H1 (cell line): ENCODE data around the gene PPP2R2B. TPM values are rescaled to one million over a fixed set of nuclear protein-coding genes. Genes with fewer than 3 reads are reported as not detected.

Source experiments
- CTCF ChIA-PET: fragments of 300-600 bp; sonication (Branson Sonifier 250); formaldehyde crosslinking; loops from one replicate; lab custom pipeline; 2021; ENCODE audit not compliant: partially characterized antibody; lab: Charles Lee
- POLR2A ChIA-PET: fragments of 300-600 bp; sonication (Branson Sonifier 250); formaldehyde crosslinking; loops from one replicate; lab custom pipeline; 2021; ENCODE audit warnings: inconsistent platforms; ENCODE audit not compliant: partially characterized antibody; lab: Charles Lee
- DNase-seq, 2 experiments: peaks; one replicate each; pipeline versions ENCODE4 v3.0.0 to v3.0.0-alpha.2; 2010 to 2022; ENCODE audit warnings: low spot score in 2 of 2, low read depth in 1 of 2, mixed read lengths in 1 of 2
- FAIRE-seq: peaks from 2 replicates; lab custom pipeline; 2011; peaks lifted over from hg19 to GRCh38; lab: Jason Lieb, UNC
- H2AFZ ChIP-seq: 2 replicates; pipeline ENCODE4 v1.8.1; 2012; ENCODE audit warnings: low read length, inconsistent platforms
- H2AK5ac ChIP-seq: 2 replicates; pipeline ENCODE4 v1.6.1; 2013; ENCODE audit warnings: low read depth, low read length
- H2BK120ac ChIP-seq: replicated peaks from 2 replicates; pipeline ENCODE3; 2013; ENCODE audit warnings: low read depth, low read length, inconsistent platforms
- H2BK12ac ChIP-seq: 2 replicates; pipeline ENCODE4 v1.6.1; 2013; ENCODE audit warnings: low read depth, low read length
- H2BK15ac ChIP-seq: 2 replicates; pipeline ENCODE4 v1.6.1; 2013; ENCODE audit warnings: low read length
- H2BK20ac ChIP-seq: 2 replicates; pipeline ENCODE4 v1.6.1; 2013; ENCODE audit warnings: low read length
- H2BK5ac ChIP-seq: 2 replicates; pipeline ENCODE4 v1.6.1; 2013; ENCODE audit warnings: low read depth, low read length
- H3K14ac ChIP-seq: 2 replicates; pipeline ENCODE4 v1.6.1; 2013; ENCODE audit warnings: inconsistent platforms; ENCODE audit not compliant: insufficient read length
- H3K18ac ChIP-seq: 2 replicates; pipeline ENCODE4 v1.6.1; 2013; ENCODE audit warnings: low read length; ENCODE audit errors: extremely low read depth
- H3K23ac ChIP-seq: 2 replicates; pipeline ENCODE4 v1.6.1; 2013; ENCODE audit warnings: inconsistent platforms; ENCODE audit not compliant: insufficient read length
- H3K23me2 ChIP-seq: 2 replicates; pipeline ENCODE4 v1.6.1; 2013; ENCODE audit warnings: low read depth, low read length
- H3K27ac ChIP-seq: 2 replicates; pipeline ENCODE4 v1.6.1; 2011; ENCODE audit warnings: low read depth, low read length, inconsistent platforms
- H3K27me3 ChIP-seq, 4 experiments: replicated peaks in 1 of 4; 1 replicate in 1 of 4; 2 replicates in 3 of 4; pipeline versions ENCODE4 v1.6.1 to v1.8.1; 2011 to 2013; ENCODE audit warnings: low read length in 3 of 4, mild to moderate bottlenecking in 3 of 4, inconsistent platforms in 2 of 4, mixed read lengths in 2 of 4, moderate library complexity in 1 of 4; ENCODE audit not compliant: control insufficient read depth in 3 of 4, insufficient read depth in 3 of 4; ENCODE audit errors: extremely low read depth in 1 of 4
- H3K36me3 ChIP-seq, 4 experiments: 2 replicates each; pipeline versions ENCODE4 v1.6.1 to v1.8.1; 2011 to 2013; ENCODE audit warnings: mild to moderate bottlenecking in 4 of 4, low read length in 3 of 4, moderate library complexity in 2 of 4, control low read depth in 1 of 4, inconsistent platforms in 1 of 4; ENCODE audit not compliant: insufficient read depth in 4 of 4, control insufficient read depth in 2 of 4
- H3K4ac ChIP-seq: replicated peaks from 2 replicates; pipeline ENCODE3; 2013; ENCODE audit warnings: low read length, low read depth, mixed read lengths, inconsistent platforms; ENCODE audit not compliant: insufficient read length
- H3K4me1 ChIP-seq, 4 experiments: replicated peaks in 1 of 4; 1 replicate in 1 of 4; 2 replicates in 3 of 4; pipeline versions ENCODE4 v1.6.1 to v1.8.1; 2011 to 2013; ENCODE audit warnings: low read length in 3 of 4, inconsistent platforms in 2 of 4, mixed read lengths in 1 of 4; ENCODE audit not compliant: insufficient read depth in 4 of 4, control insufficient read depth in 3 of 4
- H3K4me2 ChIP-seq, 2 experiments: 2 replicates each; pipeline versions ENCODE4 v1.6.1 to v1.8.1; 2011 to 2013; ENCODE audit warnings: low read depth in 2 of 2, low read length in 2 of 2, control low read depth in 1 of 2, inconsistent platforms in 1 of 2, mild to moderate bottlenecking in 1 of 2; ENCODE audit not compliant: insufficient read depth in 1 of 2
- H3K4me3 ChIP-seq, 4 experiments: fragments of 200-600, 300-600 bp in 1 of 4; sonication (generic), shearing (Covaris generic), sonication (Bioruptor Twin) in 1 of 4; 2 replicates each; pipeline versions ENCODE4 v1.5.1 to v1.8.1; 2011 to 2016; ENCODE audit warnings: low read length in 4 of 4, low read depth in 3 of 4, control low read depth in 2 of 4, inconsistent platforms in 2 of 4, mild to moderate bottlenecking in 2 of 4, mixed read lengths in 1 of 4, moderate library complexity in 1 of 4; ENCODE audit not compliant: insufficient read depth in 2 of 4; ENCODE audit errors: extremely low read depth in 1 of 4
- H3K56ac ChIP-seq: replicated peaks from 2 replicates; pipeline ENCODE3; 2013; ENCODE audit warnings: low read depth, mild to moderate bottlenecking, mixed read lengths, low read length, inconsistent platforms; ENCODE audit not compliant: insufficient read length
- H3K79me1 ChIP-seq: 2 replicates; pipeline ENCODE4 v1.6.1; 2013; ENCODE audit warnings: low read depth, low read length, control low read depth
- H3K79me2 ChIP-seq, 2 experiments: 2 replicates each; pipeline versions ENCODE4 v1.6.1 to v1.8.1; 2012 to 2013; ENCODE audit warnings: low read length in 2 of 2, mild to moderate bottlenecking in 2 of 2, inconsistent platforms in 1 of 2; ENCODE audit not compliant: insufficient read depth in 2 of 2, control insufficient read depth in 1 of 2
- H3K9ac ChIP-seq, 4 experiments: replicated peaks in 1 of 4; 1 replicate in 1 of 4; 2 replicates in 3 of 4; pipeline versions ENCODE4 v1.6.1 to v1.8.1; 2011 to 2013; ENCODE audit warnings: low read depth in 3 of 4, low read length in 3 of 4, control low read depth in 2 of 4, mild to moderate bottlenecking in 2 of 4, moderate library complexity in 2 of 4, inconsistent platforms in 1 of 4; ENCODE audit errors: extremely low read depth in 1 of 4
- H3K9me3 ChIP-seq, 2 experiments: 2 replicates each; pipeline versions ENCODE4 v1.6.1 to v1.8.1; 2012 to 2013; ENCODE audit warnings: mild to moderate bottlenecking in 2 of 2, moderate library complexity in 2 of 2, control low read depth in 1 of 2, inconsistent platforms in 1 of 2, low read depth in 1 of 2, low read length in 1 of 2, mixed read lengths in 1 of 2; ENCODE audit not compliant: insufficient read depth in 2 of 2
- H4K20me1 ChIP-seq, 2 experiments: replicated peaks in 1 of 2; 2 replicates each; pipeline versions ENCODE3 to v1.8.1; 2011 to 2013; ENCODE audit warnings: inconsistent platforms in 2 of 2, low read length in 2 of 2, mild to moderate bottlenecking in 1 of 2; ENCODE audit not compliant: insufficient read depth in 2 of 2, control insufficient read depth in 1 of 2
- H4K5ac ChIP-seq: 2 replicates; pipeline ENCODE4 v1.6.1; 2013; ENCODE audit warnings: low read length, low read depth, mixed read lengths, inconsistent platforms; ENCODE audit not compliant: insufficient read length
- H4K8ac ChIP-seq: 2 replicates; pipeline ENCODE4 v1.8.0; 2013; ENCODE audit warnings: mild to moderate bottlenecking, moderate library complexity, low read length, inconsistent platforms; ENCODE audit not compliant: insufficient read depth; ENCODE audit errors: extremely low read depth
- H4K91ac ChIP-seq: replicated peaks from 2 replicates; pipeline ENCODE3; 2013; ENCODE audit warnings: low read length, mixed read lengths, inconsistent platforms; ENCODE audit not compliant: insufficient read length
- BCL11A ChIP-seq, 2 experiments: IDR thresholded peaks; one replicate each; pipeline ENCODE4 v1.6.1; 2011; ENCODE audit warnings: low read depth in 2 of 2, low read length in 2 of 2, mild to moderate bottlenecking in 2 of 2
- CHD2 ChIP-seq: IDR thresholded peaks from 2 replicates; pipeline ENCODE4 v1.6.1; 2012; ENCODE audit warnings: low read length, improper control_type of control experiment
- HDAC2 ChIP-seq, 2 experiments: fragments of 300-600 bp in 1 of 2; sonication (generic) in 1 of 2; IDR thresholded peaks; 2 replicates each; pipeline ENCODE4 v1.6.1; 2011 to 2012; ENCODE audit warnings: low read depth in 2 of 2, low read length in 2 of 2, mild to moderate bottlenecking in 2 of 2, moderate library complexity in 2 of 2, borderline replicate concordance in 1 of 2, inconsistent platforms in 1 of 2
- JUN ChIP-seq: IDR thresholded peaks from 2 replicates; pipeline ENCODE4 v1.6.1; 2011; ENCODE audit warnings: low read depth, mild to moderate bottlenecking, improper control_type of control experiment, low read length
- KDM4A ChIP-seq: IDR thresholded peaks from one replicate; pipeline ENCODE4 v1.7.1; 2012; ENCODE audit warnings: low read depth, mild to moderate bottlenecking, moderate library complexity, low read length, inconsistent platforms; ENCODE audit not compliant: severe bottlenecking
- POU5F1 ChIP-seq: IDR thresholded peaks from 2 replicates; pipeline ENCODE4 v1.6.1; 2011; ENCODE audit warnings: low read depth, mild to moderate bottlenecking, low read length, moderate library complexity
- RFX5 ChIP-seq: IDR thresholded peaks from 2 replicates; pipeline ENCODE4 v1.6.1; 2011; ENCODE audit warnings: low read depth, low read length, improper control_type of control experiment, borderline replicate concordance
- SAP30 ChIP-seq: fragments of 300-600 bp; sonication (generic); IDR thresholded peaks from 2 replicates; pipeline ENCODE4 v1.7.1; 2012; ENCODE audit warnings: low read length, moderate library complexity, mild to moderate bottlenecking, inconsistent platforms; ENCODE audit not compliant: insufficient read depth, insufficient replicate concordance
- TBP ChIP-seq: IDR thresholded peaks from 2 replicates; pipeline ENCODE4 v1.6.1; 2011; ENCODE audit warnings: low read depth, low read length, improper control_type of control experiment
- ZNF274 ChIP-seq: IDR thresholded peaks from 2 replicates; pipeline ENCODE4 v1.7.0; 2012; ENCODE audit warnings: low read length, borderline replicate concordance; ENCODE audit errors: extremely low read depth
- WGBS, 2 experiments: shearing (Covaris generic) in 1 of 2; methylation state at CpG; one replicate each; pipeline versions ENCODE4 v1.1.6 to v1.1.7; 2013 to 2015; ENCODE audit warnings: low lambda C conversion rate in 2 of 2, mixed read lengths in 2 of 2, inconsistent platforms in 1 of 2, low coverage in 1 of 2, missing lambda C conversion rate in 1 of 2; ENCODE audit not compliant: insufficient replicate concordance in 2 of 2, insufficient coverage in 1 of 2, insufficient read length in 1 of 2; ENCODE audit errors: extremely low coverage in 1 of 2, missing lambda C conversion rate in 1 of 2; 5-methylcytosine and 5-hydroxymethylcytosine counted together
- polyA plus RNA-seq, 7 experiments: library from polyadenylated mRNA; depleted of rRNA in 3 of 7; stranded (reverse) in 5 of 7; unstranded in 2 of 7; fragments of >200 nt in 5 of 7; fragments of 200-250 nt in 2 of 7; gene quantifications; 1 replicate in 5 of 7; 2 replicates in 1 of 7; 4 replicates in 1 of 7; pipeline versions ENCODE4 v1.2.1 to v1.2.3, GENCODE V29; 2011 to 2013; ENCODE audit warnings: missing spikeins in 2 of 7, mixed read lengths in 2 of 7
- total RNA-seq: library from RNA; stranded (reverse); fragmentation: NEBNext Ultra II Directional; extraction: Animal tissue kit (Norgen Biotek cat#: 25700); gene quantifications from 2 replicates; pipeline ENCODE4 v1.2.1, GENCODE V29; 2021
- TF ChIP-seq, protein P1 (sequence below): IDR thresholded peaks from 2 replicates; pipeline ENCODE4 v1.6.1; 2011; ENCODE audit warnings: low read length, improper control_type of control experiment

PPP2R2B gene
- total and polyA plus RNA-seq, 2 of the 8 experiments (the other 6 are each of a cell fraction or from before 2014, with no cell fraction given) = 21.1 to 37.1 TPM

DNA sequence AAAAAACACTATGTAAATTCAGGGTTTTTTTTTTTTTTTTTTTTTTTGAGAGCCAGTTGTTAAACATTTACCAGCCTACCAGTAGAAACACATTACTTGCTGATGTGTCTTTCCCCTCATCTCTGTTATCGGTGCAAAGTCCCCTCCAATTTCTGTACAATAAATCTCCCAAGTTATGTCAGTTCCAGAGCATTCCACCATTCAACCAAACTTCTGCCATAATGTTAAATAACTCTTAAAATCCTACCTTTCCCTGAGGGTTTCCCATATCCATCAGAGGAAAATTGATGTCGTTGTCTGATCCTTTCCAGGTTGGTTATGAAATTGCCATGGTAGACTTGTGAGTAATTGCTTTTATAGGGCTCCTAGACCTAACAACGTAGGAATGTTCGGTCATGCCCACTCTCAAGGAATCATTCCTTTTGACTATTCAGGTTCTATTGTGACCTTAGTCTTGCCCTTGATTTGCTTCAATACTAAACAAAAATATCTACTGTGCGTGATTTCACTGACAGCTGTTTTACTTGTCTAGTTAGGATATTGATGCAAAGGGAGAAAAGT lies 5.6 kb upstream of the PPP2R2B start:
- Histone ChIP-seq H4K8ac (no peak overlapping the region), H3K27me3 (peaks cover 1 to 6% (median 5%) of the 10 kb centered on the region in 4 experiments; a peak in 6 of 7 replicates), H3K36me3 (no peaks in the 10 kb centered on the region), H2AK5ac (no peak overlapping the region), H3K27ac (no peak overlapping the region), H3K56ac (no peak overlapping the region), H2BK20ac (no peak overlapping the region), H3K79me1 (no peaks in the 10 kb centered on the region), H3K79me2 (no peaks in the 10 kb centered on the region), H2BK12ac (no peak overlapping the region), H3K23me2 (no peaks in the 10 kb centered on the region; the same call in 1 of the 2 replicates), H3K14ac (no peak overlapping the region), H4K91ac (no peak overlapping the region), H3K4me1 (peaks cover 2 to 9% (median 5%) of the 10 kb centered on the region in 4 experiments; a peak in 6 of 7 replicates), H3K4me3 (no peak overlapping the region), H3K9me3 (no peaks in the 10 kb centered on the region), H3K18ac (no peak overlapping the region), H4K5ac (no peak overlapping the region), H3K4me2 (no peak overlapping the region), H2AFZ (no peak overlapping the region), H3K4ac (no peak overlapping the region), H3K23ac (no peak overlapping the region), H2BK15ac (no peak overlapping the region), H2BK5ac (no peak overlapping the region), H3K9ac (no peak overlapping the region), H2BK120ac (no peak overlapping the region), H4K20me1 (no peaks in the 10 kb centered on the region)
- CTCF ChIA-PET = interaction anchor here (0.7 to 1.0 kb wide), 2 partner anchors 24 to 279 kb away, joined by 3 to 7 read pairs; no protein-coding TSS in a partner anchor
- FAIRE-seq (no peak), DNase-seq (no peak)
- 91% methylated on average over 5 of the region's 5 CpGs; no CpG with 5 or more reads in 1 of the 2 experiments for WGBS, 2 experiments
- POLR2A ChIA-PET = no interaction called here
- TF ChIP-seq, protein P1, sequence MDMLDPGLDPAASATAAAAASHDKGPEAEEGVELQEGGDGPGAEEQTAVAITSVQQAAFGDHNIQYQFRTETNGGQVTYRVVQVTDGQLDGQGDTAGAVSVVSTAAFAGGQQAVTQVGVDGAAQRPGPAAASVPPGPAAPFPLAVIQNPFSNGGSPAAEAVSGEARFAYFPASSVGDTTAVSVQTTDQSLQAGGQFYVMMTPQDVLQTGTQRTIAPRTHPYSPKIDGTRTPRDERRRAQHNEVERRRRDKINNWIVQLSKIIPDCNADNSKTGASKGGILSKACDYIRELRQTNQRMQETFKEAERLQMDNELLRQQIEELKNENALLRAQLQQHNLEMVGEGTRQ = no peak
- no peak for TF ChIP-seq JUN
- no peak for TF ChIP-seq KDM4A
- TF ChIP-seq RFX5 = no peak
- TF ChIP-seq TBP = no peak
- TF ChIP-seq CHD2 = no peak
- TF ChIP-seq POU5F1 = no peak
- no peak for TF ChIP-seq SAP30
- no peak for TF ChIP-seq BCL11A (IDR thresholded peaks at IDR 0.05; ENCODE audit: low read depth in 2 of 2, low read length in 2 of 2)
- no peak for TF ChIP-seq HDAC2 (IDR thresholded peaks at IDR 0.05; ENCODE audit: borderline replicate concordance in 1 of 2, low read depth in 2 of 2, low read length in 2 of 2)
- TF ChIP-seq ZNF274 = no peak
